H1 (cell line): Measurements from ENCODE around the gene CCL17. TPM values are rescaled to one million over a fixed set of nuclear protein-coding genes. Genes with fewer than 3 reads are reported as not detected.
A peak's percentile ranks its signal among the peaks of the same experiment; 100 is the strongest.

ENCODE experiments used
- CTCF ChIA-PET: fragments of 300-600 bp; sonication (Branson Sonifier 250); formaldehyde crosslinking; loops from one replicate; lab custom pipeline; 2021; ENCODE audit not compliant: partially characterized antibody; lab: Charles Lee
- POLR2A ChIA-PET: fragments of 300-600 bp; sonication (Branson Sonifier 250); formaldehyde crosslinking; loops from one replicate; lab custom pipeline; 2021; ENCODE audit warnings: inconsistent platforms; ENCODE audit not compliant: partially characterized antibody; lab: Charles Lee
- DNase-seq, 2 experiments: peaks; one replicate each; pipeline versions ENCODE4 v3.0.0 to v3.0.0-alpha.2; 2010 to 2022; ENCODE audit warnings: low spot score in 2 of 2, low read depth in 1 of 2, mixed read lengths in 1 of 2
- FAIRE-seq: peaks from 2 replicates; lab custom pipeline; 2011; peaks lifted over from hg19 to GRCh38; lab: Jason Lieb, UNC
- H2AFZ ChIP-seq: 2 replicates; pipeline ENCODE4 v1.8.1; 2012; ENCODE audit warnings: low read length, inconsistent platforms
- H2AK5ac ChIP-seq: 2 replicates; pipeline ENCODE4 v1.6.1; 2013; ENCODE audit warnings: low read depth, low read length
- H2BK120ac ChIP-seq: replicated peaks from 2 replicates; pipeline ENCODE3; 2013; ENCODE audit warnings: low read depth, low read length, inconsistent platforms
- H2BK12ac ChIP-seq: 2 replicates; pipeline ENCODE4 v1.6.1; 2013; ENCODE audit warnings: low read depth, low read length
- H2BK15ac ChIP-seq: 2 replicates; pipeline ENCODE4 v1.6.1; 2013; ENCODE audit warnings: low read length
- H2BK20ac ChIP-seq: 2 replicates; pipeline ENCODE4 v1.6.1; 2013; ENCODE audit warnings: low read length
- H2BK5ac ChIP-seq: 2 replicates; pipeline ENCODE4 v1.6.1; 2013; ENCODE audit warnings: low read depth, low read length
- H3K14ac ChIP-seq: 2 replicates; pipeline ENCODE4 v1.6.1; 2013; ENCODE audit warnings: inconsistent platforms; ENCODE audit not compliant: insufficient read length
- H3K18ac ChIP-seq: 2 replicates; pipeline ENCODE4 v1.6.1; 2013; ENCODE audit warnings: low read length; ENCODE audit errors: extremely low read depth
- H3K23ac ChIP-seq: 2 replicates; pipeline ENCODE4 v1.6.1; 2013; ENCODE audit warnings: inconsistent platforms; ENCODE audit not compliant: insufficient read length
- H3K23me2 ChIP-seq: 2 replicates; pipeline ENCODE4 v1.6.1; 2013; ENCODE audit warnings: low read depth, low read length
- H3K27ac ChIP-seq: 2 replicates; pipeline ENCODE4 v1.6.1; 2011; ENCODE audit warnings: low read depth, low read length, inconsistent platforms
- H3K27me3 ChIP-seq, 4 experiments: replicated peaks in 1 of 4; 1 replicate in 1 of 4; 2 replicates in 3 of 4; pipeline versions ENCODE4 v1.6.1 to v1.8.1; 2011 to 2013; ENCODE audit warnings: low read length in 3 of 4, mild to moderate bottlenecking in 3 of 4, inconsistent platforms in 2 of 4, mixed read lengths in 2 of 4, moderate library complexity in 1 of 4; ENCODE audit not compliant: control insufficient read depth in 3 of 4, insufficient read depth in 3 of 4; ENCODE audit errors: extremely low read depth in 1 of 4
- H3K36me3 ChIP-seq, 4 experiments: 2 replicates each; pipeline versions ENCODE4 v1.6.1 to v1.8.1; 2011 to 2013; ENCODE audit warnings: mild to moderate bottlenecking in 4 of 4, low read length in 3 of 4, moderate library complexity in 2 of 4, control low read depth in 1 of 4, inconsistent platforms in 1 of 4; ENCODE audit not compliant: insufficient read depth in 4 of 4, control insufficient read depth in 2 of 4
- H3K4ac ChIP-seq: replicated peaks from 2 replicates; pipeline ENCODE3; 2013; ENCODE audit warnings: low read length, low read depth, mixed read lengths, inconsistent platforms; ENCODE audit not compliant: insufficient read length
- H3K4me1 ChIP-seq, 4 experiments: replicated peaks in 1 of 4; 1 replicate in 1 of 4; 2 replicates in 3 of 4; pipeline versions ENCODE4 v1.6.1 to v1.8.1; 2011 to 2013; ENCODE audit warnings: low read length in 3 of 4, inconsistent platforms in 2 of 4, mixed read lengths in 1 of 4; ENCODE audit not compliant: insufficient read depth in 4 of 4, control insufficient read depth in 3 of 4
- H3K4me2 ChIP-seq, 2 experiments: 2 replicates each; pipeline versions ENCODE4 v1.6.1 to v1.8.1; 2011 to 2013; ENCODE audit warnings: low read depth in 2 of 2, low read length in 2 of 2, control low read depth in 1 of 2, inconsistent platforms in 1 of 2, mild to moderate bottlenecking in 1 of 2; ENCODE audit not compliant: insufficient read depth in 1 of 2
- H3K4me3 ChIP-seq, 4 experiments: fragments of 200-600, 300-600 bp in 1 of 4; sonication (generic), shearing (Covaris generic), sonication (Bioruptor Twin) in 1 of 4; 2 replicates each; pipeline versions ENCODE4 v1.5.1 to v1.8.1; 2011 to 2016; ENCODE audit warnings: low read length in 4 of 4, low read depth in 3 of 4, control low read depth in 2 of 4, inconsistent platforms in 2 of 4, mild to moderate bottlenecking in 2 of 4, mixed read lengths in 1 of 4, moderate library complexity in 1 of 4; ENCODE audit not compliant: insufficient read depth in 2 of 4; ENCODE audit errors: extremely low read depth in 1 of 4
- H3K56ac ChIP-seq: replicated peaks from 2 replicates; pipeline ENCODE3; 2013; ENCODE audit warnings: low read depth, mild to moderate bottlenecking, mixed read lengths, low read length, inconsistent platforms; ENCODE audit not compliant: insufficient read length
- H3K79me1 ChIP-seq: 2 replicates; pipeline ENCODE4 v1.6.1; 2013; ENCODE audit warnings: low read depth, low read length, control low read depth
- H3K79me2 ChIP-seq, 2 experiments: 2 replicates each; pipeline versions ENCODE4 v1.6.1 to v1.8.1; 2012 to 2013; ENCODE audit warnings: low read length in 2 of 2, mild to moderate bottlenecking in 2 of 2, inconsistent platforms in 1 of 2; ENCODE audit not compliant: insufficient read depth in 2 of 2, control insufficient read depth in 1 of 2
- H3K9ac ChIP-seq, 4 experiments: replicated peaks in 1 of 4; 1 replicate in 1 of 4; 2 replicates in 3 of 4; pipeline versions ENCODE4 v1.6.1 to v1.8.1; 2011 to 2013; ENCODE audit warnings: low read depth in 3 of 4, low read length in 3 of 4, control low read depth in 2 of 4, mild to moderate bottlenecking in 2 of 4, moderate library complexity in 2 of 4, inconsistent platforms in 1 of 4; ENCODE audit errors: extremely low read depth in 1 of 4
- H3K9me3 ChIP-seq, 2 experiments: 2 replicates each; pipeline versions ENCODE4 v1.6.1 to v1.8.1; 2012 to 2013; ENCODE audit warnings: mild to moderate bottlenecking in 2 of 2, moderate library complexity in 2 of 2, control low read depth in 1 of 2, inconsistent platforms in 1 of 2, low read depth in 1 of 2, low read length in 1 of 2, mixed read lengths in 1 of 2; ENCODE audit not compliant: insufficient read depth in 2 of 2
- H4K20me1 ChIP-seq, 2 experiments: replicated peaks in 1 of 2; 2 replicates each; pipeline versions ENCODE3 to v1.8.1; 2011 to 2013; ENCODE audit warnings: inconsistent platforms in 2 of 2, low read length in 2 of 2, mild to moderate bottlenecking in 1 of 2; ENCODE audit not compliant: insufficient read depth in 2 of 2, control insufficient read depth in 1 of 2
- H4K5ac ChIP-seq: 2 replicates; pipeline ENCODE4 v1.6.1; 2013; ENCODE audit warnings: low read length, low read depth, mixed read lengths, inconsistent platforms; ENCODE audit not compliant: insufficient read length
- H4K8ac ChIP-seq: 2 replicates; pipeline ENCODE4 v1.8.0; 2013; ENCODE audit warnings: mild to moderate bottlenecking, moderate library complexity, low read length, inconsistent platforms; ENCODE audit not compliant: insufficient read depth; ENCODE audit errors: extremely low read depth
- H4K91ac ChIP-seq: replicated peaks from 2 replicates; pipeline ENCODE3; 2013; ENCODE audit warnings: low read length, mixed read lengths, inconsistent platforms; ENCODE audit not compliant: insufficient read length
- CBX8 ChIP-seq: fragments of 300-800, 300-1000 bp; sonication (generic); IDR thresholded peaks from 2 replicates; pipeline ENCODE4 v1.7.1; 2016; ENCODE audit warnings: low read depth, low read length, borderline replicate concordance
- E2F6 ChIP-seq: IDR thresholded peaks from 2 replicates; pipeline ENCODE4 v1.6.1; 2012; ENCODE audit warnings: inconsistent platforms
- FOSL1 ChIP-seq: IDR thresholded peaks from 2 replicates; pipeline ENCODE4 v1.6.1; 2011; ENCODE audit warnings: mild to moderate bottlenecking, low read depth, low read length, moderate library complexity; ENCODE audit not compliant: insufficient read depth
- GABPA ChIP-seq: IDR thresholded peaks from 2 replicates; pipeline ENCODE4 v1.6.1; 2011; ENCODE audit warnings: mild to moderate bottlenecking, low read length, moderate library complexity, borderline replicate concordance; ENCODE audit not compliant: insufficient read depth
- RFX5 ChIP-seq: IDR thresholded peaks from 2 replicates; pipeline ENCODE4 v1.6.1; 2011; ENCODE audit warnings: low read depth, low read length, improper control_type of control experiment, borderline replicate concordance
- SIX5 ChIP-seq: IDR thresholded peaks from 2 replicates; pipeline ENCODE4 v1.6.1; 2011; ENCODE audit warnings: mild to moderate bottlenecking, low read depth, low read length
- WGBS, 2 experiments: shearing (Covaris generic) in 1 of 2; methylation state at CpG; one replicate each; pipeline versions ENCODE4 v1.1.6 to v1.1.7; 2013 to 2015; ENCODE audit warnings: low lambda C conversion rate in 2 of 2, mixed read lengths in 2 of 2, inconsistent platforms in 1 of 2, low coverage in 1 of 2, missing lambda C conversion rate in 1 of 2; ENCODE audit not compliant: insufficient replicate concordance in 2 of 2, insufficient coverage in 1 of 2, insufficient read length in 1 of 2; ENCODE audit errors: extremely low coverage in 1 of 2, missing lambda C conversion rate in 1 of 2; 5-methylcytosine and 5-hydroxymethylcytosine counted together
- polyA plus RNA-seq, 7 experiments: library from polyadenylated mRNA; depleted of rRNA in 3 of 7; stranded (reverse) in 5 of 7; unstranded in 2 of 7; fragments of >200 nt in 5 of 7; fragments of 200-250 nt in 2 of 7; gene quantifications; 1 replicate in 5 of 7; 2 replicates in 1 of 7; 4 replicates in 1 of 7; pipeline versions ENCODE4 v1.2.1 to v1.2.3, GENCODE V29; 2011 to 2013; ENCODE audit warnings: missing spikeins in 2 of 7, mixed read lengths in 2 of 7
- total RNA-seq: library from RNA; stranded (reverse); fragmentation: NEBNext Ultra II Directional; extraction: Animal tissue kit (Norgen Biotek cat#: 25700); gene quantifications from 2 replicates; pipeline ENCODE4 v1.2.1, GENCODE V29; 2021

Gene CCL17
- total and polyA plus RNA-seq, 2 of the 8 experiments (the other 6 are each of a cell fraction or from before 2014, with no cell fraction given), result not detected

- Histone ChIP-seq H2AK5ac (no peak overlapping the region), H3K14ac (no peak overlapping the region), H3K23ac (no peak overlapping the region), H3K9ac (no peak overlapping the region), H2BK20ac (no peak overlapping the region), H3K4me3 (no peak overlapping the region), H3K79me1 (no peaks in the 10 kb centered on the region), H3K56ac (peak overlapping the region; percentile 90), H2BK15ac (no peak overlapping the region), H3K27ac (no peak overlapping the region), H2BK120ac (no peak overlapping the region), H2BK5ac (no peak overlapping the region), H3K23me2 (peaks cover 6% of the 10 kb centered on the region), H3K4ac (no peak overlapping the region), H3K36me3 (no peaks in the 10 kb centered on the region), H3K9me3 (no peaks in the 10 kb centered on the region), H2BK12ac (no peak overlapping the region), H4K20me1 (peaks cover 0 to 8% of the 10 kb centered on the region in 2 experiments), H3K79me2 (no peaks in the 10 kb centered on the region), H3K18ac (no peak overlapping the region), H4K91ac (no peak overlapping the region), H4K5ac (no peak overlapping the region), H3K4me1 (peaks cover 0 to 2% (median 1%) of the 10 kb centered on the region in 4 experiments; a peak in 1 of 7 replicates), H4K8ac (no peak overlapping the region), H2AFZ (no peak overlapping the region), H3K4me2 (no peak overlapping the region), H3K27me3 (no peaks in the 10 kb centered on the region; a peak in 1 of 7 replicates)
- ChIA-PET CTCF (interaction anchor here (0.8 to 1.1 kb wide), 3 partner anchors 15 to 304 kb away, joined by 3 read pairs; no protein-coding TSS in a partner anchor), POLR2A (no interaction called here)
- DNase-seq (no peak), FAIRE-seq (no peak)
- WGBS, 2 experiments, result 81 to 100% methylated on average over 1 to 7 of the region's 7 CpGs
- no peak for TF ChIP-seq RFX5
- TF ChIP-seq GABPA, result no peak
- TF ChIP-seq CBX8, result no peak
- TF ChIP-seq E2F6, result no peak
- TF ChIP-seq FOSL1, result no peak
- no peak for TF ChIP-seq SIX5
Measured at GRCh38 chr16:57388359-57389086, 16.0 kb upstream of the CCL17 start.
